ENCODE measurements around the gene KRTAP4-16.
"Not testable (repeated sequence)": the region's sequence is repeated elsewhere in the genome, so short reads cannot be mapped to it uniquely, and the experiment has no call there.

The KRTAP4-16 gene

GRCh38 chr17:41101586-41102259, at the start of gene KRTAP4-16:
TSS of gene KRTAP4-16 (minus strand) at chr17:41102209. CDS start at chr17:41102209, 0 bp downstream.
- no peak for DNase-seq

- DNase-seq = no peak
Measured at GRCh38 chr17:41151525-41151924, 49.5 kb upstream of the KRTAP4-16 start.

- no peak for DNase-seq
Measured at GRCh38 chr17:41150026-41150425, 48.0 kb upstream of the KRTAP4-16 start.

GRCh38 chr17:41149652-41149985, 47.6 kb upstream of the KRTAP4-16 start, which contains the start of gene KRTAP4-5:
TSS of gene KRTAP4-5 (minus strand) at chr17:41149825. CDS start at chr17:41149767, 58 bp downstream.
- DNase-seq = no peak

GRCh38 chr17:41148971-41149651, 47.1 kb upstream of the KRTAP4-16 start:
- DNase-seq = not testable (repeated sequence)

- DNase-seq = no peak
Measured at GRCh38 chr17:41147531-41148204, 45.7 kb upstream of the KRTAP4-16 start.

GRCh38 chr17:41145261-41145660, 43.3 kb upstream of the KRTAP4-16 start:
- DNase-seq = no peak

- no peak for DNase-seq
Measured at GRCh38 chr17:41144846-41145245, 42.8 kb upstream of the KRTAP4-16 start.

GRCh38 chr17:41141361-41141760, 39.4 kb upstream of the KRTAP4-16 start:
- DNase-seq = no peak

GRCh38 chr17:41140360-41141131, 38.5 kb upstream of the KRTAP4-16 start, which contains the start of gene KRTAP4-6:
TSS of gene KRTAP4-6 (minus strand) at chr17:41140544. CDS start at chr17:41140487, 57 bp downstream.
- no peak for DNase-seq

- DNase-seq = not testable (repeated sequence)
Measured at GRCh38 chr17:41139865-41140264, 37.9 kb upstream of the KRTAP4-16 start.

GRCh38 chr17:41133880-41134735, 32.1 kb upstream of the KRTAP4-16 start:
- DNase-seq = no peak

- no peak for DNase-seq
Measured at GRCh38 chr17:41131979-41132378, 30.0 kb upstream of the KRTAP4-16 start.

- no peak for DNase-seq
Measured at GRCh38 chr17:41127371-41127770, 25.4 kb upstream of the KRTAP4-16 start.

- no peak for DNase-seq
Measured at GRCh38 chr17:41126412-41126811, 24.4 kb upstream of the KRTAP4-16 start.

GRCh38 chr17:41125064-41125463, 23.1 kb upstream of the KRTAP4-16 start:
- DNase-seq = no peak

- DNase-seq = not testable (repeated sequence)
Measured at GRCh38 chr17:41123991-41124371, 22.0 kb upstream of the KRTAP4-16 start, which contains the start of gene KRTAP4-12. TSS of gene KRTAP4-12 (minus strand) at chr17:41124182. CDS start at chr17:41124122, 60 bp downstream.

- not testable (repeated sequence) for DNase-seq
Measured at GRCh38 chr17:41123292-41123990, 21.4 kb upstream of the KRTAP4-16 start.

- DNase-seq = no peak
Measured at GRCh38 chr17:41121742-41122141, 19.7 kb upstream of the KRTAP4-16 start.

GRCh38 chr17:41119696-41120690, 18.0 kb upstream of the KRTAP4-16 start:
- not testable (repeated sequence) for DNase-seq
